HG03575 (cell line): ENCODE measurements around the gene ILDR1.

Experiments used
- ATAC-seq: cut with Tn5 transposase; IDR thresholded peaks from one replicate; pipeline ENCODE4 v1.9.1; 2021; ENCODE audit not compliant: unreplicated experiment, insufficient number of reproducible peaks, low FRiP score; ENCODE audit errors: extremely low read depth

The ILDR1 gene

DNA sequence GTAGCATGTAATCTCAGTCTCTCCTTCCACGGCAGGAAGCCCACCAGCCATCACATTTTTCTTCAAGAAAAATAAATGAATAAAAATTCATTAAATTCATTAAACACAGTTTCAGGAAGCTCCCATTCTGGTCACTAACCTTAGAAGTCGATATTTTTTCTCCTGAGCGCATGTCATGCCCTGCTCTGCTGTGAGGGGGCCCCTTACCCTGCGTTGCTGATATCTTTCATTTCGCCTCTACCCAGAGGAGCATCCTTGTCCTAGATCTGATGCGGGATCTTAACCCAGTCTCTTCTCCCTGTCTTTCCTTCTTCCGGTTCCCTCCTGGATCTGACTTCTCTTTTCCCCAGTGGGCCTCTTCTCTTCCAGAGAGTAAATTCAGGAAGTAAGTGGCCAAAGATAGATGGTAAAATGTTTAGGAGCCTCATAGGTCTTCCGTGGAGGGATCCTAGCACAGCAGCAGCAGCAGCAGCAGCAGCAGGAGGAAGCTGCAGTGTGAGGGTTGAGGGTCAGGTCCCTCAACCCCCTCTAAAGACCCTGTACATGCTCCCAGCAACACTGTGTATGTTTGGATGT is 1.4 kb upstream of the ILDR1 start:
- no peak for ATAC-seq

DNA sequence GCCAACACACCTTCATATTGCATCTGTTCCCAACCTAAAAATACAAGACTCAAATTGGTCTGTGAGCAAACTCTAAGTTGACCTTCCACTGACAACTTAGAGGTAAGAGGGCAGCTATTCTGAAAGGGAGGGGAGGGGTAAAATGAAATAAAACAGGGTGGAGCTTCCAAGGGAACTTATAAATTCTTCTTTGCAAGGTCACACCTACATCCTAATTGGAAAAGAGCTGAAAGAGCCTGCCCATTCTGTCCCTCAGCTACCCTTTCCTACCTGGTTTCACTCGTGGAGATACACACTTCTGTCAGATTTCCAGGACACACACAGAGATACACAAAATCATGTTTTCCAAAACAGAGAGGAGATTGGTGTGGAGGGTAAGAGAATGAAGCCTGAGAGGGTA is 1.0 kb downstream of the ILDR1 start:
- no peak for ATAC-seq

DNA sequence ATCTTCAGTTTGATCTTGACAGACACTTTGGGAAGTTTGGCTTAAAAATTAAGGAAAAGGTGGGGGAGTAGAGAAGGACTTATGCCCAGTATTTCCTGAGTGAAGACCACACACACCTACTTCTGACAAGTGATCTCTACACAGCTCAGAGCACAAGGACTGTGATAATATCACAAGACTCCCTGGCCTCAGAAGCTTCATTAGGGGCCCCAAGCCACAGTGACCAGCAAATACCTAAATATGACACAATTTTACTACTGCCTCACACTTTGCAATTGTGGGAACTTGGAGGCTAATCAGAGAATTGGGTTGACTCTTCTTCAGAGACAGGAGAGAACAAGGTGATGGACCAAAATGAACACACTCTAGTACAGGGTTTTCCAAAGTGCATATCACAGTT is 2.6 kb downstream of the ILDR1 start:
- ATAC-seq: no peak

DNA sequence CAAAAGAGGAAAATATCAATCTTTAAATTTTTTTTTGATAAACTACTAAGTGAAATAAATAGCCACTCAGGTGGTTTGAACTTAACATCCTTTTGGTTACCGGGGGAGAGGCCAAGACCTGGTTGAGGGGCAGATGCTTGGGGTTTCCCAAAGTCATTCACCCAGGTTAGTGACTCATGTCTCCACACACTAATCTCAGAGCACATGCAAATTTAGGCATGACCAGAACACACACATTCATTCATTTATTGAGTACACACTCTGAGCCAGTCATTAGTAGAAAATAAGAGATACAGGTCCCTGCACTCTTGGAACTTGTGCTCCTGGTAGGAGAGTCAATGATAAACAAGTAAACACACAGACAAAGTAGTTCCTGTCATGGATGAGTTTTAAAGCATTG is 7.3 kb downstream of the ILDR1 start:
- peak; percentile 54 for ATAC-seq

DNA sequence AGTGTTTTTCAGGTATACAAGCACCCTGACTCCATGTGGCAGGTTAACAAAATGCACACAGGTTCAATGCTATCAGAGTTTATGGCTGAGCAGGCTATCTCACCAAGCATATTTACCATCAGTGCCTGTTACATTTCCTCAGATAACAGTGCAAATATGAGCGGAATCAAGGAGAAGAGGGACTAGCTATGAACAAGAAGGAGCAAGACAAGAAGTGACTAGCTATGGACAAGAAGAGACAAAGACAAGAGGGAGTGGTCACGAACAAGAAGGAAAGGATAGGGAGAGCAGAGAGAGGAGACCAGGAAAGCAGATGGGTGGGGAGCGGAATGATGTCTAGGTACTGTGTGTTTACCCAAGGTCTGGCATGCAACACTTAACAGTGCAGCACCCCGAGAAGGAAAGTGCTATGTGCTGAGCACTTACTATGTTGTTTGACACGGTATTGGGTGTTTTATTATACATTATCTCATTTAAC is 8.6 kb downstream of the ILDR1 start:
- no peak for ATAC-seq

DNA sequence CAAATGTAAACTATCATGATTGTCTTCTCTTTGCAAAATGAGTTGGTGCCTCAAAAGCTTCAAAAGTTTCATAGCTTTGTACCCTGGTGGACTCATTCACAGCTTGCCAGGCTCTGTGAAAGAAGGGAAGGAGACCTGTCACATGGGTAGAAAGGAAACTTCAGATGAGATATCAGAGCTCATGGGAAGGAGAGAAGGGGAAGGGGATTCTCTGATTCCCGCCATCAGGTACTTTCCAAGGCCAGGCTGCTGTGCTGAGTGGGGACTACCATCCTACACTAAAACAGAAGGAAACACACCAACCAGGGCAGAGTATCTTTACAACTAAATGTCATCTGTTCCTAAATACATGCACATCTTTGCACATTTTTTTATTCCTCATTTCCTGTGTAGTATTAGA is 9.2 kb downstream of the ILDR1 start:
- ATAC-seq: no peak

DNA sequence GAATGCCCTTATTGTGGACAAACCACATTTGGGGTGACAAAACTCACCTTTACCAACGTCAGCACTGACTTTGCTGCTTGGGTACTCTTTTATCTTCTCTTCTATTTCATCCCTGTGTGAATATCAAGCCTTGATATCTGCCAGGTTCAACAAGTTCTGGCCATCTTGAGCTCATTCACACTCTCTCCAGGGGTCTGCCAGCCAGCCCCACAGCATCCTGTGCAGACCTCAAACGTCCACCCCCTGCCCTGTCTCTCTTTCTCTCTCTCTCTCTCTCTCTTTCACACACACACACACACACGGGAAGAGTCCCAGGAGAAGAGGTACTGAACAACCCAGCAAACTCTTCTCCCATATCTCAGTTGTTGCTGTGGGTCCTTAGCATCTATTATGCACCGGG is 10.7 kb downstream of the ILDR1 start:
- ATAC-seq: no peak

DNA sequence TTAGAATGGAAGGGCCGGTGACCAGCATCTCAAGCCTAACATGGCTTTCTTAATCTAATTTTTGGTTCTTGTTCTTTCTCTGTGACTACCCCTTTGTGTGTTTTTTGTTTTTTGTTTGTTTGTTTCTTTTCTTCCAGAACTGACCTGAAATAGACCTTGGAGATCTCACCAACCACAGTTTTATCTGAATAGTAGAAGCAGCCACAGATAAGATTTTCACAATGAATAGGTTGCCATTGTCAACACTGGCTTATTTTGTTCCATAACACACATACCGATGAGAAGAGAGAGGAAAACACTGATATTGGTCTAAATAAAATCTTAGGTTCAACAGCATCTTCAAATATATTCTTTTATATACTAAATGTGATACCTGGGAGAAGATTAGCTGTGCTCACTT is 11.5 kb downstream of the ILDR1 start:
- no peak for ATAC-seq

DNA sequence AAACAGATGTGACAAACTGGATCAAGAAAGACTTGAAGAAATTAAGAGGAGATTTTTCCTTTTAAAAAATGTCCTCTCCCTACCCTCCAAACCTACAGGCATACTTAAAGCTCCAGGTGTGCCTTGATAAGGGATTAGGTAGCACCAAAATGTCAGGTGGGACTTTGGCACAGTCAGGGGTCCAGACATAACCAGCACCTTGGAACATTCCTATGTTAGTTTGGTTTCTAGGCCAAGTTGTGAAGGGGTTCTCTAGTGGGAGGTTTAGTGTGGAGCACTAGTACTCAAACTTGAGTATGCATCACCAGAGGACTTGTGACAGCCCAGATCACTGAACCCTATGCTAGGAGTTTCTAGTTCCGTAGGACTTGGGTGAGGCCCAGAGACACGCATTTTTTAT is 13.9 kb downstream of the ILDR1 start:
- ATAC-seq: no peak

DNA sequence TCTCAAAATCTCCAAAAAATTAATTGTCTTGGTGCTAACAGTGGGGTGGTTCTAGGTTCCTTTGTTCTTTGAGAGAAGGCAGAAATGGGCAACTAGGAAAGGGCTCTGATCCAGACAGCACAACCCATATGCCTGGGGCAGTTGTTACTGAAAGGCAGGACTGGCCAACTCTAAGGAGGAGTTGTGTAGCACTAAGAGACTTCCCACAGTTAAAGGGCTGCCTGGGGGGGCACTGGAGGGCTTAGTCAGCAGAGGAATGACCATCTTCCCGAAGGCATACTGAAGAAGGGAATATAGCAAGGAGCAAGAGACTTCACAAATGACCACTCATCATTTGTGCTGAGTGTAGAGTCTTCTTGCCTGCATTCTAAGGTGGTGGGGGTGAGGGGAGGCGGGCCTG is 15.8 kb downstream of the ILDR1 start:
- no peak for ATAC-seq

DNA sequence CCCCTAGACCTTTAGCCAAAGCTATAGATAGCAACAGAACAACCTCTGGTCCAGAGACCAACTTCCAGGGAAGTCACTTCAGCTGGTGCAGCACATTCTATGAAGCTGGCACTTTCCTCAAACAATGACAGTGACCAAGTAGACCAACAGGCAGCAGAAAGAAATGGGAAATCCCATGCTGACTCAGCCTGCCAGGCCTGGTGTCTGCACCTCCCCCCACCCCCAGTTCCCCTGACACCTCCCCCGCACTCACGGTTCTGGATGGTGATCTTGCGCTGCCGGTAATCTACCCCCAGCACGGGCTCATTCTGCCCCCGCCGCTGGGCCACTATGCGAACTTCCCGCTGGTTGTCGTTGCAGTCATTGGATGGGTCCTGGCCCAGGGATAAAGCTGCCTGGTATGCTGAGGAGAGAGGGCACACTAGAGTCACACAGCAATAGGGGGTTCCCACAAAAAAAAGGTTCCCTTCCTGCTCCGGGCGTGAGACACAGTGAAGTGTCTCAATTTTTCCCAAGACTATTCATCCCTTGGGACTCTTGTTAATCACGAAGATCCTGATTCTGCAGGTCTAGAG is 17.0 kb downstream of the ILDR1 start:
- ATAC-seq: no peak

DNA sequence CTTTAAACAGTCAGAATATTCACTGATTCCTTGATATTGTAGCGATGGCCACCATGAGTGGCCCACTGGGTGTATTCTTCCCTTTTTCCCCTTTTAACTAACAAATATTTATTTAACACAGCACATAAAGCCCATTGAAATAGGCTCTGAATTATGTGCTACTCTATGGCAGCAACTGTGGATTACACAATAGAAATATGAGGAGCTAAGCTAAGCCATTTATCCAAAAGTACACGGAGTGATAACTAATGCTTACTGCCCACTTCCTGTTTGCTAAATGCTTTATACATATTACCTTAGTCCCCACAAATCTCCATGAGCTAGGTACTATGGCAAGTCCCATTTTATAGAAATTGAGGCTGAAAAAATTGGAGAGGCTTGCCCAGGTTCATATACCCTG is 17.9 kb downstream of the ILDR1 start:
- no peak for ATAC-seq

DNA sequence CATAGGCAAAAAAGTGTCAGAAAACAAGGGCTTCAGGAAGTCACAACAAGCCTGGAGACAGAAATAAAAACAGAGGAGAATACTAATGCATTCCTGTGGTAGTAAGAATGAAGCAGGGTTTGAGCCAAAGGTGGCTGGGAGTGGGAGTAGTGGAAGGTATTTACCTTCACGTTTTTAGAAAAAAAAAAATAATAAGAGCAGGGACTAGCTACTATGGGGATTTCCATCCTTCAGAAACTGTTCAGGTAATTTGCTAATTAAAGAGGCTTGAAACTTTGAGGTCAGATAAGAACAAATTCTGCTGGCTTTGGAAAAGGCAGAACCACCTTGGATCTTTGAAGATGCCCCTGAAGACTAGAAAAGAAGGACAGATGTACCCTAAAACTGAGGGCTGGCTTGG is 18.4 kb downstream of the ILDR1 start:
- no peak for ATAC-seq

DNA sequence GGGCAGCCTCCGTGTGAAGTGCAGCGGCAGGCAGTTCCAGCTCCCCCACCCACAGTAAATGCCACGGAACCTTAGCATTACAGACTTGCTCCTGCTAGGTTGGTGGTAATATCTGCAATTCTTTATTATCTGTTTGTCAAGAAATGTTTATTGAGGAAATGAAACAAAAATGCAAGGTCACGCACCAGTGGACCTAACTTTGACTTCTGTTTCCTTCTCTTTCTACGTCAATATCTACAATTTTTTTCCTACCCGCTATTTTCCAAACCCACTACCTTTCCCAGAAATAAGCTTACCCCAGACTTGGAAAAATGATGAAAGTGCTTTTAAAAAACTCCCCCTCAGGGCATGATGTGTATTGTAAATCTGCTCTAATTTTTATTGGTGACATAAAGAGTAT is 18.9 kb downstream of the ILDR1 start:
- ATAC-seq: no peak

DNA sequence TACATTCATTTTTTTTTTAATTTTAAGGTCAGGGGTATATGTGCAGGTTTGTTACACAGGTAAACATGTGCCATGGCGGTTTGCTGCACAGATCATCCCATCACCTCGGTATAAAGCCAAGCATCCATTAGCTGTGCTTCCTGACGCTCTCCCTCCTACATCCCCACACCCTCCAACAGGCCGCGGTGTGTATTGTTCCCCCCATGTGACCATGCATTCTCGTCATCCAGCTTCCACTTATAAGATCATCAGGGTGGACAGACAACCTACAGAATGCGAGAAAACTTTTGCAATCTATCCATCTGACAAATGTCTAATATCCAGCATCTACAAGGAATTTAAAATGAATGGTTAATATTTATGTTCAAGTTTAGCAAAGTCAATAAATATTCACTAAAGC is 19.4 kb downstream of the ILDR1 start:
- no peak for ATAC-seq

DNA sequence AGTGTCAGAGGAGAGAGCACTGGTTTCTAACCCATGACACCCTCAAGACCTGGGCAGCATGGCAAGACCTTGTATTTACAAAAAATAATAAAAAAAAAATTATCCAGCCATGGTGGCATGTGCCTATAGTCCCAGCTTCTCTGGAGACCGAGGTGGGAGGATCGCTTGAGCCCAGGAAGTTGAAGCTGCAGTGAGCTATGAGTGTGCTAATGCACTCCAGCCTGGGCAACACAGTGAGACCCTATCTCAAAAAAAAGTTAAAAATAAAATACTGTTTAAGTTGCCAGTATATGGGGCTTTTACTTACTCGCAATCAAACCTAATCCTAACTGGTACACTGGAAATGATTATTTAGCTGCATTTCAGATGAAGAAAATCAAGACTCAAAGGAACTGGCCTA is 20.2 kb downstream of the ILDR1 start:
- ATAC-seq: no peak

DNA sequence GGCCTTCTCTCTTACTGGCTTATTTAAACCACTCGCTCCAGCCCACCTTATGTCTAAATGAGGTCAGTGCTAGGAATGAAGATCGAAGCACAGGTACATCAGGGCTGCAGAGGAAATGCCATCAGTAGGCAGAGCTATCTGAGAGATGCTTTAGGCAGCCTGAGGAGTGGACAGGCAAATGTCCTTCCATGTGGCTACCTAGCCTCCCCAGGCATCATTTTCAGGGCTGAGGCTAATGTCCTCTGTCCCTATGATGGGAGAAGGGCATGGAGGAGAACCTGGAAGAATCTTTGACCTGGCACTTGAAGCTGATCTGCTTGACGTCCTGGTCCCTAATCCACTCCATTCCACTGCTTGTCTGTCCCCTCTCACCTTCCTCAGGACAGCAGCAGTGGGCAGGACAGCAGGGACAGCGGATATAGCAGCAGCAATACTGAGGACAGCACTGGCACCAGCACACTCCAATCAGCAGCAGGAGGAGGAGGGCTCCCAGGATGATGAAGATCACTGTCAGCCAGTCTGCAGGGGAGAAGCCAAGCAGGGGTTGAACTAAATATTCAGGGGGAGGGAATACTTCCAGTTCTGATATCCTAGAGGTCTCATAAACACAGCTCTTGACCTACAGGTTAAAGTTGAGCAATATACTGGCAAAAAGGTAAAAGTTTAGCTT is 21.0 kb downstream of the ILDR1 start:
- ATAC-seq: no peak

DNA sequence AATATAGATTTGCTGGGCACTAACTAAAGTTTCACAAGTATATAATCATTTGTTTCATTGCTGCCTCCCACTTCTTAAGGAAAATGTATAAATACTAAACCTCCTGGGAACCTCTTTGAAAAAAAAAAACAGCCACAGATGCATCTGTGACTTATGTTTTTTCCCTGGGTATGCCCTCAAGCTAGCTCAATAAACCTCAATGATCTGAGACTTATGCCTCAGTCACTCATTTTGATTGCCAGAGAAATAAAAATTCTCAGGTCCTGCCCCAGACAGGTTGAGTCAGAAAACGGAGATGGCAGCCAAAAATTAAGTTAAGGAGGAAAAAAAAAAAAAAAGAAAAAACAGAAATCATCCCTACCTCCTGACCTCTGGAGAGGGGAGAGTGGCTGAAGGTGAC is 22.1 kb downstream of the ILDR1 start:
- no peak for ATAC-seq

DNA sequence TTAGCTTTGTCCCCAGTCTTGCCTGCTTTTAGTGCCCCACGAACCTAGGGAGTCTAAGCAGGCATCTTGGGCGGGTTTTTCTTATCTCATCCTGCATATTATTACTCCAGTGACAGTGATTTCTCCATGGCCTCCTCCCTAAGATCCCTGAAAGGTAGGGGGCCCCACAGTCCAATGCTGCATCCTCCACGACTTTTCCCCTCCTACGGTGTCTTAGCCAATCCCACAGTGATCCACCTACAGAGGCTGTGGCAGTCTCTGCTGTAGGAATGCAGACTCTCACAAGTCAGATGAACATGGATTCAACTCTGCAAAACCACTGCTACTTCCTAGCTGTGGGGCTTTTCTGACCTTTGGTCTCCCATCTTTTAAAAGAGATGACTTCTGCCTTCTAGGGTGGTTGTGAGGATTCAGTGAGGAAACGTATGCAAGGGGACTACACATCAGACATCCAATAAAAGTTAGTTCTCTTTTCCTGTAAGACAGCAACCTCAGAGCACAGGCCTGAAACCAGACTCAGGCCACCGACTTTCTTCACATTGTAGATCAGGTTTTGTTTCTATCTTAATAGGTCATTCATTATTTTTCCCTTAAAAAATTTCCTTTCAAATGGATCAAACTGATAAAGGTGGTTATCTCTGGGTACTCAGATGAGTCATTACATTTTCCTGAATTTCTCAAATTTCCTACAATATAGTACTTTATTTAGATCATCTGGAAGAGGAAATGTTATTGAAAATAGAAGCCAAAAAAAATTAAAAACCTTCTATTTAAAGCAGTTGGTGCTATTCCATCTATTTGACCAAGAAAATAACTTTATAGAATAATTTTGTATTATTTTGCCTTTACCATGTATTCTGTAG is 23.2 kb downstream of the ILDR1 start:
- ATAC-seq: no peak

DNA sequence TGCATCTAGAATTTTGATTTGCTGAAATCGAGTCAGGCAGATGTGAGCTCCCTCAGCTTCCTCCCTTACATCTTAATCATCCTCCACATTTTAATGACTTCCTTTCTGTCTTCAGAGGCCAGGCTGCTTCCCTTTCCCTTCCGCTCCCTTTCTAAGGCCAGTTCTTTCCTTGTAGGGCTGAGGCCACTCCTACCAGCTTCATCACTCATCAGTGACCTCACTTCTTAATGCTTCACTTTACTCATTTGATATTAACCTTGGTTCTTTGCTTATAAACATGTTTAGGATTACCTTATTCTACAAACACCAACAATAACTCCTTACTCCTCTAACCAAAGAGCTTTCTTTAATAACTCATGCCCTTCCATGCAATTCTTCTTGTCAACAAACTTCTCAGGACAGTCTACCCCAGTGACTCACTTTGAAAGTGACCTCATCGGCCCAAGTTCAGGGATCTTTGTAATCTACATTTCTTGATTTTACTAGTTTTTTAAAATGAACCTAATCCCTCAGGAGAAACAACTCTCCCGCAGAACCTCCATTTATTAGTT is 23.9 kb downstream of the ILDR1 start:
- no peak for ATAC-seq
